Fibroblast of mammary gland (primary cell): Measurements from ENCODE around the gene C1orf56.

Source experiments
- DNase-seq: peaks from one replicate; pipeline ENCODE4 v3.0.0-alpha.2; 2010; ENCODE audit warnings: low read depth
- H3K4me3 ChIP-seq: 2 replicates; pipeline ENCODE4 v1.5.1; 2011; ENCODE audit warnings: low read depth, mild to moderate bottlenecking, low read length, moderate library complexity; ENCODE audit not compliant: control insufficient read depth
- CTCF ChIP-seq: conservative IDR thresholded peaks from 2 replicates; pipeline ENCODE4 v1.5.1; 2011; ENCODE audit warnings: low read depth, low read length, inconsistent platforms; ENCODE audit not compliant: control insufficient read depth, insufficient read depth

Gene C1orf56

GRCh38 chr1:151009206-151009587 is 38.4 kb upstream of the C1orf56 start:
- H3K4me3 ChIP-seq, result peak overlapping the region; percentile 82
- peak; percentile 76 for DNase-seq
- TF ChIP-seq CTCF, result no peak

GRCh38 chr1:151009674-151010345 is 37.7 kb upstream of the C1orf56 start:
- TF ChIP-seq CTCF, result no peak
- no peak for DNase-seq
- no peak overlapping the region for H3K4me3 ChIP-seq

- no peak for TF ChIP-seq CTCF
- no peak overlapping the region for H3K4me3 ChIP-seq
- DNase-seq, result no peak
These were observed 37.2 kb upstream of the C1orf56 start for GRCh38 chr1:151010346-151010726.

GRCh38 chr1:151011154-151011850 is 36.2 kb upstream of the C1orf56 start:
- TF ChIP-seq CTCF, result no peak
- DNase-seq, result peak; percentile 19
- no peak overlapping the region for H3K4me3 ChIP-seq

GRCh38 chr1:151012684-151013471 is 34.7 kb upstream of the C1orf56 start:
- peak; percentile 30 for DNase-seq
- H3K4me3 ChIP-seq, result no peak overlapping the region
- no peak for TF ChIP-seq CTCF

GRCh38 chr1:151013518-151013917 is 34.0 kb upstream of the C1orf56 start:
- no peak overlapping the region for H3K4me3 ChIP-seq
- no peak for DNase-seq
- no peak for TF ChIP-seq CTCF
